Activated CD8-positive, alpha-beta memory T cell treated with anti-CD3 and anti-CD28 coated beads, Interleukin-2, amount 50 U/mL, for 24 hours (primary cell): ENCODE data around the gene RELT.

Source experiments
- DNase-seq: peaks from one replicate; pipeline ENCODE4 v3.0.0-alpha.2; 2020; ENCODE audit errors: extremely low read depth

Gene RELT

GRCh38 chr11:73372375-73372993 lies 3.7 kb upstream of the RELT start:
- DNase-seq, result no peak

DNA sequence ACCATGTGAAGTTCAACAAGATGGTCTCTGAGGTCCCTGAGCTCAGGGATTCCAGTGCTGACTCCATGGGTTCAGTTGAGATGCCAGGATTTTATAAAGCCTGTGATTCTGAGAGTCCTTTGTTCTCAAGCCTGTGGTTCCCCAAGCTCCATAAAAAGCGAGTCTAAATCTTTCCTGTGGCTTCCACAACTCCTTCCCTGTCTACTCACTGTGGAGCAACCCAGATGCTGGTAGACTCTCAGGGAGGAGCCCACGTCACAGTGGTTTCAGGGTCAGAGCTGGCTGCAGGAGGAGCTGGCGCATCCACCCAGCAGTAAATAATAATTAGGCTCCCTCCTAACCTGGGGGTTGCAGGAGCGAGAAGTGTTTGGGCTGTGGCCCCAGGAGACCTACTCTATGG lies 2.0 kb upstream of the RELT start:
- no peak for DNase-seq

DNA sequence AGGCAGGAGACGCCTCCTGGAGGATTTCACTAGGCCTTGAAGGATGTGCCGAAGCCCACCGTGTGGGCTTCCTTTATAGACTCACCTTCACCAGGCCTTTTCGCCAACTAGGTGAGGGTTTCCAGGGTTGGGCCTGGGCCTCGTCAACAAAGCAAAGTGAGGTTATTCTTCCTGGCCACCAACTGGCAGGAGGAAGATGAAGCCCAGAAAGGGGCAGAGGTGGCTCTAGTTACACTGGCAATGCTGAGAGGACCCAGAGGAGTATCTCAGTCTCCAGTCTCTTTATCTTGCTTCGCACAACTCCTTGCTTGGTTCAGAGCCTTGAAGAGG lies 404 bp upstream of the RELT start:
- DNase-seq, result no peak

- peak; percentile 29 for DNase-seq
These were observed 817 bp downstream of the RELT start for GRCh38 chr11:73376803-73377629.

GRCh38 chr11:73379189-73379880 lies 3.1 kb downstream of the RELT start:
- DNase-seq, result no peak

- DNase-seq, result no peak
These were observed 4.1 kb downstream of the RELT start for GRCh38 chr11:73380331-73380730.

DNA sequence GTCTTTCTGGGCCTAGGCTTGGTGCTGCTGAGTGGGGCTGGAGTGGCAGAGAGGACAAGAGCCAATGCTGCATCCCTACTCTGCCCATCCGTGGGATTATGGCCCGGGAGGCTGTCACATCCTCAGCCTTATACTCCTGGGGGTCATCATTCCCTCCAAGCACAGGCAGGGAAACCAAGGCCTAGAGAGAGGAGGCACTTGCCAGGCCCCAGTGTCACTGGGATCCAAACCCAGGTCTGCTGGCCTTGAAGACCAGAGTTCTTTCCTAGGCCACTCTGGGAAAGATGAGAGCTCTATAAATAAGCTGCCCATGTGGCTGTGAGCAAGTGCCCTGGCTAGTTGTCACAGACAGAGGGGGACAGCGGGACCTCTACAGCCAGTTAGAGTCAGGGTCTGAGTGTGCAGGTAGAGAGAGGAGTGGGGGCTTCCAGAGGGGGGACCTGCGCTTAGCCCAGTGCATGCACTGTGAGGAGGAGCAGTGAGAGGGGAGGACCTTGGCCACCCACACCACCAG lies 4.8 kb downstream of the RELT start:
- no peak for DNase-seq

- DNase-seq, result no peak
These were observed 5.4 kb downstream of the RELT start for GRCh38 chr11:73381589-73381988.

DNA sequence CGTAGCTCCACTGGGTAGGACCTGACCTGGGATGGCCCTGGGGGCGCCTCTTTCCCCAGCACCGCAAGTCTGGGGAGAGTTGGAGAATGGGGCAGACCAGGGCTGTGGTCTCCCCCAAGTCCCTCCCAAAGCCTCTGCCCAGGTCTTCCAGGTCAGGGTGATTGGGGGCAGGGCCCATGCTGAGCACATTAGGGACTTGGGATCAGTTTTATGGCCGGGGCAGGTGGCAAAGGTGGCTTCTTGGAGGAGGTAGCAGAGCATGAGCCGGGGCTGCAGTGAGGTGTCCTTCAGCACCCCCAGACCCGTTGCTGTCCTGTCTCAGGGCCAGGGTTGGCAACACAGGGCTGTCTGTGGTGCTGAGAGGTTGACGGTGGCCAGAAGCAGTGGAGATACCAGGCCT lies 6.0 kb downstream of the RELT start:
- DNase-seq, result no peak

GRCh38 chr11:73382747-73383146 lies 6.5 kb downstream of the RELT start:
- DNase-seq, result no peak

GRCh38 chr11:73383249-73384124 lies 7.3 kb downstream of the RELT start:
- no peak for DNase-seq

GRCh38 chr11:73384125-73384441 lies 7.9 kb downstream of the RELT start:
- DNase-seq, result no peak

DNA sequence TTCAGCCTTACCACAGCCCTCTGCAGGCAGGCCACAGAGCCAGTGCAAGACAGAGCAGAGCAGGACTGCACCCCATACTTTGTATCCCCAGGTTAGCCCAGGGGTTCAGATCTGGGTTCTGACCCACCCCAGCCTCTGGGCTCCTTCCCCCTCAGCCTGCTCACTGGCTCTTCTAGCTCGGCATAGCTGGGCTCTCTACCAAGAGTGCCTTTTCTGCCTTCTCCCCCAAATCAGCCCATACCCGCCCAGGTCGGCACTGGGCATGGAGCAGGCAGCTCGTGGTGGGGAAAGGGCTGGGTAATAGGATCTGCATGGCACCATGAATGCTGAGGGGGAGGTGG lies 8.3 kb downstream of the RELT start:
- no peak for DNase-seq

GRCh38 chr11:73384872-73385689 lies 8.9 kb downstream of the RELT start:
- no peak for DNase-seq

- no peak for DNase-seq
These were observed 9.8 kb downstream of the RELT start for GRCh38 chr11:73386016-73386415.

DNA sequence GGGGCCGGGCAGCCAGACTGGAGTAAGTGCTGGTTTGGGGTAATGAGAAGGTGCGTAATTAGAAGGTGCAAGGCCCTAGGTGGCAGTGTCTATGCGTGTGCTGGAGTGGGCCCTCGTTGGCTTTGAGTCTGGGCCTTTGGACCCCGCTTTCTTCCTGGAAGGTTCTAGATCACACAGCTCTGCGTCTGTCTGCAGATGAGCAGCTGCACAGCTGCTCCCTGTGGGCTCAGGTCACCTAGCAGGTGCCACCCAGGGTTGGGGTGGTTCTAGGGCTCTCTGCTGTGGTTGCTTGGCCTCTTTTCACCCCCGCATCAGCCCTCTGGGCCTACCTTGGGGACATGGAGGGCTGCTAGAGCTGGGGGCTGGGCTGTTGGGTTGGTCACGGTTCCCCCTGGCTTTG lies 10.3 kb downstream of the RELT start:
- no peak for DNase-seq

DNA sequence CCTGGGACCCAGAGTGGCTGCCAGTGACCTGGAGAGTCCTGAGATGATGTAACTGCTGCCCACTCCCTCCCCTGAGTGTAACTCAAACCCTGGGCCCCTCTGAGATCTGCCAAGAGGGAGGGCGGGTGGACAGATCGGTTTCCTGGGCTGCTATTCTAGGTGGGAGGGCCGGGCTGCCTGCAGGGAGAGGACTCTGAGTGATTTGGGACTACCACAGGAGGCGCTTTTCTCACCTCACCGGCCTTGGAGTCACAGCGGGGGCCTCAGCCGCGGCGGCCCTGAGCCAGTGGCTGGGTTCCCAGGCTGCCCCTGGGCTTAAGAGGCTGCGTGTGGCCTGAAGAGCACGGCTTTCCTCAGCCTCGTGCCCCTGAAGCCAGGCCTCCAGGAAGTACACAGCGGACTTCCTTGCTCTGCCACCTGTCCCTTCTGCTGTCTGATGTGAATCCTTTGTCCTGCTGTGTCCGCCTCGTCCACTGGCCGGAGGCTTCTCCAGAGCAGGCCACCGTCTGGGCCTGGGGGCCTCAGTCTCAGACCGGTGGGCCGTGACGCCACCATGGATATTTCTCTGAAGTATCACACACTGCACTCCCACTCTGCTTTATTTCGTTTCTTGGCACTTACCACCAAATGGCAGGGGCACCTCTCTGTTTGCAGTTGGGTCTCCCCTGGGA lies 11.5 kb downstream of the RELT start:
- DNase-seq, result no peak

- no peak for DNase-seq
These were observed 12.3 kb downstream of the RELT start for GRCh38 chr11:73388265-73389133.

DNA sequence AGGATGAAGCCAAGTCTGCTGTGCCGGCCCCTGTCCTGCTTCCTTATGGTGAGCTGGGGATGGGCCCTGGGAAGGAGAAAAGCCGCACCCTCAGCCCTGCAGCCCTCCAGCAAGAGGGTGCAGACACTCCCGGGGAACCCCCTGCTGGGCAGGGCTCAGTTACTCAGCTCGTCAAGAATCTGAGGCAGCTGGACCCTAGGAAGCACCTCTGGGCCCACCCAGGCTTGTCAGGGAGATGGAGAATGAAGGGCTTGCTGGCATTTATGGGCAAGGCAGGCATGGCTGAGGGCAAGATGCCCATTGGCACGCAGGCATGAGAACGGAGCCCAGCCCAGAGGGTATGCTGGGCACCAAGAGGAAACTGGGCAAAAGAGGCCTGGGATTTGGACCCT lies 12.9 kb downstream of the RELT start:
- DNase-seq, result no peak

- no peak for DNase-seq
These were observed 13.7 kb downstream of the RELT start for GRCh38 chr11:73389916-73390315.
